Activated CD4-positive, alpha-beta memory T cell treated with anti-CD3 and anti-CD28 coated beads for 36 hours (primary cell): ENCODE data around the gene MCRIP2. TPM values are rescaled to one million over a fixed set of nuclear protein-coding genes. Genes with fewer than 3 reads are reported as not detected.

Experiments used
- CTCF ChIA-PET: fragments of 350-600 bp; sonication (Branson Sonifier 250); formaldehyde crosslinking; loops from one replicate; lab custom pipeline; 2021; ENCODE audit warnings: antibody characterized with exemption, inconsistent platforms; lab: Charles Lee
- POLR2A ChIA-PET: fragments of 350-600 bp; sonication (Branson Sonifier 250); formaldehyde crosslinking; loops from one replicate; lab custom pipeline; 2021; ENCODE audit warnings: antibody characterized with exemption; lab: Charles Lee
- DNase-seq: peaks from one replicate; pipeline ENCODE4 v3.0.0-alpha.2; 2020
- H3K27ac Mint-ChIP-seq: one replicate; pipeline ENCODE4 v1.8.0; 2021; ENCODE audit warnings: mixed read lengths
- H3K27me3 Mint-ChIP-seq: one replicate; pipeline ENCODE4 v1.8.0; 2021; ENCODE audit warnings: mixed read lengths
- H3K36me3 Mint-ChIP-seq: one replicate; pipeline ENCODE4 v1.8.0; 2021; ENCODE audit warnings: mixed read lengths
- H3K4me1 Mint-ChIP-seq: one replicate; pipeline ENCODE4 v1.8.0; 2021; ENCODE audit warnings: low read depth, mixed read lengths
- H3K4me3 Mint-ChIP-seq: one replicate; pipeline ENCODE4 v1.8.0; 2021; ENCODE audit warnings: mild to moderate bottlenecking, mixed read lengths
- H3K9me3 Mint-ChIP-seq: one replicate; pipeline ENCODE4 v1.8.0; 2021; ENCODE audit warnings: mixed read lengths
- intact Hi-C: fragments of 100-400 bp; cut with micrococcal nuclease; formaldehyde crosslinking; loops from one replicate; pipeline ENCODE4 v1.15.1; 2023
- total RNA-seq, 2 experiments: library from RNA; stranded (reverse); gene quantifications; one replicate each; pipeline ENCODE4 v1.2.3, GENCODE V29; 2021

Gene MCRIP2
- total RNA-seq, 2 experiments from 2014 or later, result 41.1 to 44.1 TPM

GRCh38 chr16:600781-601180, 40.8 kb upstream of the MCRIP2 start:
- CTCF ChIA-PET, result interaction anchor here (0.6 to 1.6 kb wide), 3 partner anchors 9 to 816 kb away, joined by 4 to 8 read pairs (median 4); no protein-coding TSS in a partner anchor
- POLR2A ChIA-PET, result no interaction called here
- intact Hi-C loops, result no loop called here
- no peak overlapping the region for H3K27ac Mint-ChIP-seq
- no peaks in the 10 kb centered on the region for H3K27me3 Mint-ChIP-seq
- no peak overlapping the region for H3K4me3 Mint-ChIP-seq
- peaks cover 5% of the 10 kb centered on the region for H3K4me1 Mint-ChIP-seq
- no peaks in the 10 kb centered on the region for H3K9me3 Mint-ChIP-seq
- DNase-seq, result no peak
- H3K36me3 Mint-ChIP-seq, result peaks cover 11% of the 10 kb centered on the region

GRCh38 chr16:603933-604332, 37.7 kb upstream of the MCRIP2 start:
- H3K27ac Mint-ChIP-seq, result no peak overlapping the region
- no peaks in the 10 kb centered on the region for H3K9me3 Mint-ChIP-seq
- intact Hi-C loops, result no loop called here
- no peak overlapping the region for H3K4me3 Mint-ChIP-seq
- H3K36me3 Mint-ChIP-seq, result peaks cover 4% of the 10 kb centered on the region
- H3K27me3 Mint-ChIP-seq, result no peaks in the 10 kb centered on the region
- ChIA-PET POLR2A (no interaction called here), CTCF (interaction anchor here (0.7 kb wide), 1 partner anchor 52 kb away, joined by 3 read pairs; no protein-coding TSS in a partner anchor)
- no peak for DNase-seq
- H3K4me1 Mint-ChIP-seq, result peaks cover 10% of the 10 kb centered on the region

- intact Hi-C loops, result loop anchor here (5.0 kb wide), 1 partner anchor 214 kb away; no protein-coding TSS in a partner anchor
- H3K9me3 Mint-ChIP-seq, result no peaks in the 10 kb centered on the region
- H3K4me1 Mint-ChIP-seq, result peaks cover 16% of the 10 kb centered on the region
- DNase-seq, result no peak
- H3K4me3 Mint-ChIP-seq, result no peak overlapping the region
- ChIA-PET CTCF (interaction anchor here (0.6 kb wide), 1 partner anchor 414 kb away, joined by 3 read pairs; no protein-coding TSS in a partner anchor), POLR2A (no interaction called here)
- H3K27me3 Mint-ChIP-seq, result no peaks in the 10 kb centered on the region
- H3K27ac Mint-ChIP-seq, result no peak overlapping the region
- peaks cover 2% of the 10 kb centered on the region for H3K36me3 Mint-ChIP-seq
Observed at GRCh38 chr16:606656-607307, 34.8 kb upstream of the MCRIP2 start.

GRCh38 chr16:608019-608418, 33.6 kb upstream of the MCRIP2 start:
- ChIA-PET POLR2A (no interaction called here), CTCF (no interaction called here)
- Mint-ChIP-seq H3K9me3 (no peaks in the 10 kb centered on the region), H3K36me3 (peaks cover 2% of the 10 kb centered on the region), H3K27ac (peak overlapping the region; percentile 79), H3K4me3 (no peak overlapping the region), H3K27me3 (no peaks in the 10 kb centered on the region), H3K4me1 (peaks cover 16% of the 10 kb centered on the region)
- intact Hi-C loops, result loop anchor here (1.0 to 5.0 kb wide), 2 partner anchors 19 to 216 kb away; no protein-coding TSS in a partner anchor
- DNase-seq, result peak; percentile 82

GRCh38 chr16:609316-609715, 32.3 kb upstream of the MCRIP2 start:
- POLR2A ChIA-PET, result interaction anchor here (0.6 kb wide), 1 partner anchor 408 kb away, joined by 3 read pairs; no protein-coding TSS in a partner anchor
- Mint-ChIP-seq H3K4me1 (peaks cover 14% of the 10 kb centered on the region), H3K36me3 (no peaks in the 10 kb centered on the region), H3K4me3 (no peak overlapping the region), H3K27ac (no peak overlapping the region), H3K27me3 (no peaks in the 10 kb centered on the region), H3K9me3 (no peaks in the 10 kb centered on the region)
- no peak for DNase-seq
- intact Hi-C loops, result loop anchor here (5.0 kb wide), 1 partner anchor 217 kb away; no protein-coding TSS in a partner anchor
- CTCF ChIA-PET, result interaction anchor here (1.1 to 2.9 kb wide), 4 partner anchors 9 to 217 kb away, joined by 3 to 12 read pairs (median 6); no protein-coding TSS in a partner anchor

- H3K27ac Mint-ChIP-seq, result no peak overlapping the region
- CTCF ChIA-PET, result interaction anchor here (0.6 to 2.9 kb wide), 8 partner anchors 8 to 218 kb away, joined by 3 to 12 read pairs (median 4); partner anchors contain the start of gene METTL26
- POLR2A ChIA-PET, result no interaction called here
- no peak for DNase-seq
- H3K4me3 Mint-ChIP-seq, result no peak overlapping the region
- no peaks in the 10 kb centered on the region for H3K9me3 Mint-ChIP-seq
- no peaks in the 10 kb centered on the region for H3K27me3 Mint-ChIP-seq
- H3K36me3 Mint-ChIP-seq, result peaks cover 3% of the 10 kb centered on the region
- peaks cover 14% of the 10 kb centered on the region for H3K4me1 Mint-ChIP-seq
- intact Hi-C loops, result loop anchor here (5.0 kb wide), 1 partner anchor 218 kb away; no protein-coding TSS in a partner anchor
Observed at GRCh38 chr16:609984-610383, 31.6 kb upstream of the MCRIP2 start.

GRCh38 chr16:610513-611381, 30.9 kb upstream of the MCRIP2 start:
- intact Hi-C loops, result loop anchor here (1.0 kb wide), 1 partner anchor 31 kb away; no protein-coding TSS in a partner anchor

GRCh38 chr16:615122-615521, 26.5 kb upstream of the MCRIP2 start:
- ChIA-PET CTCF (no interaction called here), POLR2A (no interaction called here)
- Mint-ChIP-seq H3K9me3 (no peaks in the 10 kb centered on the region), H3K4me1 (peaks cover 4% of the 10 kb centered on the region), H3K27me3 (no peaks in the 10 kb centered on the region), H3K4me3 (no peak overlapping the region), H3K36me3 (peaks cover 3% of the 10 kb centered on the region), H3K27ac (no peak overlapping the region)
- intact Hi-C loops, result no loop called here
- DNase-seq, result no peak

More at GRCh38 chr16:610513-611381, 30.9 kb upstream of the MCRIP2 start:
- H3K4me3 Mint-ChIP-seq, result no peak overlapping the region
- ChIA-PET CTCF (interaction anchor here (0.6 to 2.9 kb wide), 8 partner anchors 9 to 34 kb away, joined by 3 to 12 read pairs (median 5); partner anchors contain the start of gene METTL26), POLR2A (interaction anchor here (1.2 kb wide), 1 partner anchor 26 kb away, joined by 4 read pairs; the partner anchor contains the start of gene METTL26)
- H3K36me3 Mint-ChIP-seq, result peaks cover 3% of the 10 kb centered on the region
- no peak overlapping the region for H3K27ac Mint-ChIP-seq
- DNase-seq, result peak; percentile 76
- no peaks in the 10 kb centered on the region for H3K9me3 Mint-ChIP-seq
- peaks cover 14% of the 10 kb centered on the region for H3K4me1 Mint-ChIP-seq
- no peaks in the 10 kb centered on the region for H3K27me3 Mint-ChIP-seq

- Mint-ChIP-seq H3K9me3 (no peaks in the 10 kb centered on the region), H3K4me3 (no peak overlapping the region), H3K4me1 (no peaks in the 10 kb centered on the region), H3K27me3 (no peaks in the 10 kb centered on the region), H3K27ac (no peak overlapping the region), H3K36me3 (peaks cover 3% of the 10 kb centered on the region)
- intact Hi-C loops, result no loop called here
- ChIA-PET CTCF (no interaction called here), POLR2A (no interaction called here)
- no peak for DNase-seq
Observed at GRCh38 chr16:616733-617586, 24.7 kb upstream of the MCRIP2 start.

- Mint-ChIP-seq H3K4me3 (no peak overlapping the region), H3K36me3 (peaks cover 3% of the 10 kb centered on the region), H3K27ac (no peak overlapping the region), H3K4me1 (no peaks in the 10 kb centered on the region), H3K27me3 (no peaks in the 10 kb centered on the region), H3K9me3 (no peaks in the 10 kb centered on the region)
- POLR2A ChIA-PET, result no interaction called here
- no peak for DNase-seq
- CTCF ChIA-PET, result no interaction called here
- intact Hi-C loops, result no loop called here
Observed at GRCh38 chr16:617855-618254, 23.8 kb upstream of the MCRIP2 start.

- Mint-ChIP-seq H3K27me3 (no peaks in the 10 kb centered on the region), H3K9me3 (no peaks in the 10 kb centered on the region), H3K4me1 (no peaks in the 10 kb centered on the region), H3K4me3 (no peak overlapping the region), H3K27ac (no peak overlapping the region), H3K36me3 (peaks cover 2% of the 10 kb centered on the region)
- intact Hi-C loops, result no loop called here
- POLR2A ChIA-PET, result no interaction called here
- CTCF ChIA-PET, result interaction anchor here (2.0 kb wide), 1 partner anchor 8 kb away, joined by 6 read pairs; no protein-coding TSS in a partner anchor
- DNase-seq, result no peak
Observed at GRCh38 chr16:619476-620100, 22.0 kb upstream of the MCRIP2 start.
